ENCODE measurements around the gene WWOX. TPM values are rescaled to one million over a fixed set of nuclear protein-coding genes. Genes with fewer than 3 reads are reported as not detected.
A peak's percentile ranks its signal among the peaks of the same experiment; 100 is the strongest.

The WWOX gene
- polyA plus RNA-seq, 1 donor from 2014 or later: 25.6 TPM

DNA sequence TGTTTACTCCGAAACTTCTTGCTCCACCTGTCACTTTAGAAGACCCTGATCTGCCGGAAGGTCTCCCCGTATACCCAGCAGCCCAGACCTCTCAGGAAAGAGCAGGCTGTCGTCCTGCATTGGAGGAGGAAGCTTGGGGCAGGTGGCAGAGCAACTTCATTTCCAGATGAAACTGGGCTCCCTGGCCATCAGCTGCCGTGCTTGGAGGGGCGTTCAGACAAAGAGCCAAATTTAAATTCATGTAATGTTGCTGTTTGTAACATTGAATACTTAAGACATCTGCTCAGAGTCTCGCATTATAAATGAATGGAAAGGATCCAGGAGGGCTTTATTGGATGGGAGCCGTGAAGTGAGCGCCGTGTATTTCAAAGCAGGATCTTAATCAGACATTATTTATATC is 872.6 kb downstream of the WWOX start:
- no peaks in the 10 kb centered on the region for H3K36me3 ChIP-seq (ENCODE audit: insufficient read depth, low read length)
- TF ChIP-seq EP300 (conservative IDR thresholded peaks at IDR 0.05; ENCODE audit: poor library complexity, severe bottlenecking) (no peak), SMC3 (conservative IDR thresholded peaks at IDR 0.05; ENCODE audit: poor library complexity) (no peak), TAF1 (IDR thresholded peaks at IDR 0.05; ENCODE audit: low read depth) (no peak), RAD21 (conservative IDR thresholded peaks at IDR 0.05) (no peak), REST (IDR thresholded peaks at IDR 0.05; ENCODE audit: borderline replicate concordance) (no peak), MXI1 (conservative IDR thresholded peaks at IDR 0.05; ENCODE audit: poor library complexity, severe bottlenecking) (no peak), EZH2 (IDR thresholded peaks at IDR 0.05; ENCODE audit: borderline replicate concordance, insufficient read depth, low read length, poor library complexity, severe bottlenecking) (no peak), CTCF (IDR thresholded peaks at IDR 0.05; ENCODE audit: poor library complexity, severe bottlenecking) (no peak), POLR2AphosphoS5 (IDR thresholded peaks at IDR 0.05) (no peak)
- H3K9me2 ChIP-seq (ENCODE audit: insufficient read depth, low read length): no peaks in the 10 kb centered on the region
- H3K4me3 ChIP-seq (ENCODE audit: low read length): no peak overlapping the region
- H2AFZ ChIP-seq (ENCODE audit: low read depth, low read length): no peak overlapping the region
- H3F3A ChIP-seq (ENCODE audit: insufficient read depth, low read length, poor library complexity, severe bottlenecking): no peaks in the 10 kb centered on the region
- no peaks in the 10 kb centered on the region for H4K20me1 ChIP-seq (ENCODE audit: insufficient read depth)
- H3K9ac ChIP-seq (ENCODE audit: low read length): no peak overlapping the region
- H3K4me2 ChIP-seq (ENCODE audit: low read length): no peak overlapping the region
- H3K27ac ChIP-seq (ENCODE audit: low read length): peak overlapping the region; percentile 75
- H3K9me3 ChIP-seq (ENCODE audit: low read length): no peaks in the 10 kb centered on the region
- H3K79me2 ChIP-seq (replicated peaks; ENCODE audit: insufficient read depth, low read length): no peaks in the 10 kb centered on the region
- no peaks in the 10 kb centered on the region for H3K27me3 ChIP-seq (ENCODE audit: insufficient read depth, low read depth, low read length)

DNA sequence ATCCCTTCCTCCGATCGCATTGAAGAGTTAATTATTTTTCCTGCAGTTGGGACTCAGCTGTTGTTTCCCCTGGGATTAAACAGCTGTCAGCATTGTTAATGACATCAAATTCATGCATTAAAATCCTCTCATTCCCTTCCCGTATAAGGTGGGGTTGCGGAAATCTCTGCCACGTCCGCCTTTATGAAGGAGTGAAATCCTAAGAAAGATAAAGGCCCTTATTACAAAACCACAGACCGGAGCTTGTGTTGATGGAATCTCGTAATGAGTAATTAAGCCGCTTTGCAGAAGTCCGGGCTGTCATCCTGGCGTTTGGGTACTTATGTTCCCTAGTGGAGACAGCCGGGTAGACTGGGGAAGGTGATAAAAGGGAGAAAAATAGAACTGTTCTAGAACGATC is 873.5 kb downstream of the WWOX start:
- no peak overlapping the region for H3K4me2 ChIP-seq (ENCODE audit: low read length)
- H3K4me3 ChIP-seq (ENCODE audit: low read length): peak overlapping the region; percentile 43
- H2AFZ ChIP-seq (ENCODE audit: low read depth, low read length): no peak overlapping the region
- H3F3A ChIP-seq (ENCODE audit: insufficient read depth, low read length, poor library complexity, severe bottlenecking): no peaks in the 10 kb centered on the region
- H3K9me2 ChIP-seq (ENCODE audit: insufficient read depth, low read length): no peaks in the 10 kb centered on the region
- H3K27ac ChIP-seq (ENCODE audit: low read length): peak overlapping the region; percentile 75
- H4K20me1 ChIP-seq (ENCODE audit: insufficient read depth): no peaks in the 10 kb centered on the region
- H3K9me3 ChIP-seq (ENCODE audit: low read length): no peaks in the 10 kb centered on the region
- no peaks in the 10 kb centered on the region for H3K36me3 ChIP-seq (ENCODE audit: insufficient read depth, low read length)
- no peaks in the 10 kb centered on the region for H3K27me3 ChIP-seq (ENCODE audit: insufficient read depth, low read depth, low read length)
- peak overlapping the region; percentile 36 for H3K9ac ChIP-seq (ENCODE audit: low read length)
- TF ChIP-seq TAF1 (IDR thresholded peaks at IDR 0.05; ENCODE audit: low read depth): no peak
- TF ChIP-seq POLR2AphosphoS5 (IDR thresholded peaks at IDR 0.05): peak; percentile 15
- H3K79me2 ChIP-seq (replicated peaks; ENCODE audit: insufficient read depth, low read length): no peaks in the 10 kb centered on the region

DNA sequence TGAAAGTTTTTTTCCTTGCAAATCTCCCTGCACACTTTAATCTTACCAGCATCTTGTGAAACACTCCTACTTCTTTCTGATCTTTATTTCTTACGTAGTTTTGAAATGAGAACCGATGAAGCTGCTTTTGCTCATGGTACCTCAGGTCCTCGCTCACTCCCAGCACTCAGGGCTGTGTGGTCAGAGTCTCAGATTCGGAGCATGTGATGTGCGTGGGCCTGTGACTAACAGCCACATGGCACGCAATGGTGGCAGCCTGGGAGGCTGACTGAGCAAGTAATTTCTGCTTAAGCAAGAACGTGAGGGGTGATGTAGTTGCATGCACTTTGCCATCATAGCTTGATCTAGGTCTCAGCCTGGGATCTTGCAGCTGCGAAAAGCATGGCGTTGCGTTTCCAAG is 876.8 kb downstream of the WWOX start:
- Histone ChIP-seq H3K9me3 (ENCODE audit: low read length) (no peaks in the 10 kb centered on the region), H3F3A (ENCODE audit: insufficient read depth, low read length, poor library complexity, severe bottlenecking) (no peaks in the 10 kb centered on the region), H3K36me3 (ENCODE audit: insufficient read depth, low read length) (no peaks in the 10 kb centered on the region), H3K79me2 (replicated peaks; ENCODE audit: insufficient read depth, low read length) (no peaks in the 10 kb centered on the region), H3K9ac (ENCODE audit: low read length) (no peak overlapping the region), H3K27ac (ENCODE audit: low read length) (no peak overlapping the region), H2AFZ (ENCODE audit: low read depth, low read length) (no peak overlapping the region), H3K9me2 (ENCODE audit: insufficient read depth, low read length) (no peaks in the 10 kb centered on the region), H3K4me2 (ENCODE audit: low read length) (no peak overlapping the region), H3K27me3 (ENCODE audit: insufficient read depth, low read depth, low read length) (no peaks in the 10 kb centered on the region), H4K20me1 (ENCODE audit: insufficient read depth) (no peaks in the 10 kb centered on the region), H3K4me3 (ENCODE audit: low read length) (no peak overlapping the region)
- TF ChIP-seq TAF1 (IDR thresholded peaks at IDR 0.05; ENCODE audit: low read depth) (no peak), MXI1 (conservative IDR thresholded peaks at IDR 0.05; ENCODE audit: poor library complexity, severe bottlenecking) (no peak), EZH2 (IDR thresholded peaks at IDR 0.05; ENCODE audit: borderline replicate concordance, insufficient read depth, low read length, poor library complexity, severe bottlenecking) (no peak), RAD21 (conservative IDR thresholded peaks at IDR 0.05) (no peak), CTCF (IDR thresholded peaks at IDR 0.05; ENCODE audit: poor library complexity, severe bottlenecking) (no peak), EP300 (conservative IDR thresholded peaks at IDR 0.05; ENCODE audit: poor library complexity, severe bottlenecking) (no peak), SMC3 (conservative IDR thresholded peaks at IDR 0.05; ENCODE audit: poor library complexity) (no peak), POLR2AphosphoS5 (IDR thresholded peaks at IDR 0.05) (no peak), REST (IDR thresholded peaks at IDR 0.05; ENCODE audit: borderline replicate concordance) (no peak)

All from neural cell (in vitro differentiated cells).